Lung (tissue), 12 donors: ENCODE results near the gene PLP1. TPM values are rescaled to one million over a fixed set of nuclear protein-coding genes. Genes with fewer than 3 reads are reported as not detected.
A peak's percentile ranks its signal among the peaks of the same experiment; 100 is the strongest.

Experiments
- ATAC-seq: fragments of 200-7000 bp; cut with Tn5 transposase; one replicate; pipeline ENCODE4 v1.9.1; 2020; ENCODE audit warnings: moderate number of reproducible peaks; ENCODE audit not compliant: insufficient read depth, low FRiP score
- DNase-seq, 3 donors: peaks; one replicate each; pipeline ENCODE4 v3.0.0-alpha.2; 2013 to 2017
- H3K27ac ChIP-seq, 2 donors: one replicate each; pipeline ENCODE4 v1.5.1; 2013; ENCODE audit warnings: mild to moderate bottlenecking in 2 of 2, moderate library complexity in 2 of 2, control low read depth in 1 of 2, inconsistent platforms in 1 of 2, low read depth in 1 of 2, low read length in 1 of 2
- H3K27me3 ChIP-seq, 3 donors: one replicate each; pipeline ENCODE4 v1.5.1; 2013; ENCODE audit warnings: low read length in 2 of 3; ENCODE audit not compliant: control insufficient read depth in 3 of 3, insufficient read depth in 3 of 3
- H3K36me3 ChIP-seq, 4 donors: one replicate each; pipeline ENCODE4 v1.5.1; 2013; ENCODE audit warnings: low read length in 4 of 4, mild to moderate bottlenecking in 1 of 4, moderate library complexity in 1 of 4; ENCODE audit not compliant: control insufficient read depth in 4 of 4, insufficient read depth in 4 of 4
- H3K4me1 ChIP-seq, 5 donors: one replicate each; pipeline ENCODE4 v1.5.1; 2013; ENCODE audit warnings: low read length in 5 of 5, mild to moderate bottlenecking in 2 of 5, moderate library complexity in 1 of 5; ENCODE audit not compliant: control insufficient read depth in 5 of 5, insufficient read depth in 5 of 5
- H3K4me3 ChIP-seq: one replicate; pipeline ENCODE4 v1.5.1; 2013; ENCODE audit warnings: mild to moderate bottlenecking, control low read depth, moderate library complexity
- H3K9ac ChIP-seq, 2 donors: one replicate each; pipeline ENCODE4 v1.5.1; 2013; ENCODE audit warnings: low read length in 2 of 2, control low read depth in 1 of 2; ENCODE audit not compliant: insufficient read depth in 1 of 2
- H3K9me3 ChIP-seq, 4 donors: one replicate each; pipeline ENCODE4 v1.5.1; 2013; ENCODE audit warnings: low read length in 3 of 4, mild to moderate bottlenecking in 1 of 4, moderate library complexity in 1 of 4; ENCODE audit not compliant: control insufficient read depth in 4 of 4, insufficient read depth in 3 of 4
- CTCF ChIP-seq: IDR thresholded peaks from 2 replicates; pipeline ENCODE4 v1.5.1; 2012; ENCODE audit warnings: mild to moderate bottlenecking; ENCODE audit errors: control extremely low read depth, extremely low read depth
- whole genome bisulfite sequencing, 2 donors: extraction: QIAGEN DNeasy Blood & Tissue Kit; methylation state at CpG; one replicate each; pipeline ENCODE4 v1.1.7; 2013; 5-methylcytosine and 5-hydroxymethylcytosine counted together
- polyA plus RNA-seq, 2 donors: library from polyadenylated mRNA; stranded (reverse); fragments of 200-250 nt; gene quantifications; one replicate each; pipeline ENCODE4 v1.2.1, GENCODE V29; 2013
- total RNA-seq, 2 donors: library from RNA; depleted of rRNA in 1 of 2; stranded (reverse); fragments of >200 nt in 1 of 2; gene quantifications; one replicate each; pipeline ENCODE4 v1.2.1, GENCODE V29; 2014 to 2021
- donor health status: control.
- donor health status: control.
- donor health status: Bipolar disorder and iron deficiency.
- donor health status: healthy.
- donor health status: DM: yes; HTN: yes; CAD: no.

Gene PLP1
- total and polyA plus RNA-seq, 4 donors, result 0.06 to 9.3 (median 0.34) TPM

GRCh38 chrX:103791826-103792485, 15.3 kb downstream of the PLP1 start:
- no peak overlapping the region for H3K27ac ChIP-seq
- H3K27me3 ChIP-seq, result peaks cover 0 to 51% (median 14%) of the 10 kb centered on the region in 3 donors
- H3K9ac ChIP-seq, result no peak overlapping the region
- no peak for TF ChIP-seq CTCF
- 69 to 90% methylated on average over 2 of the region's 2 CpGs for WGBS, 2 donors
- ATAC-seq, result no peak
- H3K4me3 ChIP-seq, result no peak overlapping the region
- no peaks in the 10 kb centered on the region for H3K9me3 ChIP-seq
- H3K36me3 ChIP-seq, result no peaks in the 10 kb centered on the region
- DNase-seq, result no peak
- H3K4me1 ChIP-seq, result no peaks in the 10 kb centered on the region

- Histone ChIP-seq H3K4me3 (no peak overlapping the region), H3K9me3 (peaks cover 0 to 2% (median 0%) of the 10 kb centered on the region in 4 donors), H3K36me3 (no peaks in the 10 kb centered on the region), H3K9ac (no peak overlapping the region), H3K4me1 (no peaks in the 10 kb centered on the region), H3K27ac (no peak overlapping the region), H3K27me3 (peaks cover 0 to 47% (median 12%) of the 10 kb centered on the region in 3 donors)
- 73 to 86% methylated on average over 6 of the region's 6 CpGs for WGBS, 2 donors
- TF ChIP-seq CTCF, result no peak
- ATAC-seq, result no peak
- peak in 2 of 3 donors; percentile 18 to 30 for DNase-seq
Observed at GRCh38 chrX:103792916-103793544, 16.4 kb downstream of the PLP1 start.

- no peak for TF ChIP-seq CTCF
- Histone ChIP-seq H3K27me3 (peaks cover 0 to 48% (median 12%) of the 10 kb centered on the region in 3 donors), H3K9me3 (peaks cover 0 to 2% (median 0%) of the 10 kb centered on the region in 4 donors), H3K4me1 (no peaks in the 10 kb centered on the region), H3K27ac (no peak overlapping the region), H3K9ac (no peak overlapping the region), H3K36me3 (no peaks in the 10 kb centered on the region), H3K4me3 (no peak overlapping the region)
- DNase-seq (no peak), ATAC-seq (no peak)
- WGBS, 2 donors, result 78 to 83% methylated on average over 2 of the region's 2 CpGs
Observed at GRCh38 chrX:103793545-103793940, 16.9 kb downstream of the PLP1 start.
